ENCODE measurements around the gene ARHGEF26.

ARHGEF26 gene

GRCh38 chr3:154142608-154143007, 21.4 kb downstream of the ARHGEF26 start:
- Histone ChIP-seq H3K27me3 (ENCODE audit: insufficient read depth, poor library complexity, severe bottlenecking) (no peaks in the 10 kb centered on the region), H3K36me3 (ENCODE audit: low read depth) (no peaks in the 10 kb centered on the region), H3K9me3 (ENCODE audit: severe bottlenecking) (no peaks in the 10 kb centered on the region), H3K4me3 (ENCODE audit: severe bottlenecking) (no peak overlapping the region), H3K4me1 (ENCODE audit: insufficient read depth, poor library complexity, severe bottlenecking) (peaks cover 3% of the 10 kb centered on the region), H3K27ac (ENCODE audit: poor library complexity, severe bottlenecking) (no peak overlapping the region)
- no peak for TF ChIP-seq CTCF (IDR thresholded peaks at IDR 0.05; ENCODE audit: poor library complexity, severe bottlenecking)
- ATAC-seq (ENCODE audit: low read depth) (peak; percentile 80), DNase-seq (ENCODE audit: low spot score) (no peak)

- no peaks in the 10 kb centered on the region for H3K36me3 ChIP-seq (ENCODE audit: low read depth)
- no peak overlapping the region for H3K27ac ChIP-seq (ENCODE audit: poor library complexity, severe bottlenecking)
- no peak overlapping the region for H3K4me3 ChIP-seq (ENCODE audit: severe bottlenecking)
- H3K27me3 ChIP-seq (ENCODE audit: insufficient read depth, poor library complexity, severe bottlenecking) = no peaks in the 10 kb centered on the region
- TF ChIP-seq CTCF (IDR thresholded peaks at IDR 0.05; ENCODE audit: poor library complexity, severe bottlenecking) = no peak
- no peak for DNase-seq (ENCODE audit: low spot score)
- no peaks in the 10 kb centered on the region for H3K9me3 ChIP-seq (ENCODE audit: severe bottlenecking)
- H3K4me1 ChIP-seq (ENCODE audit: insufficient read depth, poor library complexity, severe bottlenecking) = peaks cover 3% of the 10 kb centered on the region
- no peak for ATAC-seq (ENCODE audit: low read depth)
These were observed 22.7 kb downstream of the ARHGEF26 start for GRCh38 chr3:154143873-154144272.

- no peak for DNase-seq (ENCODE audit: low spot score)
- Histone ChIP-seq H3K27ac (ENCODE audit: poor library complexity, severe bottlenecking) (no peak overlapping the region), H3K27me3 (ENCODE audit: insufficient read depth, poor library complexity, severe bottlenecking) (no peaks in the 10 kb centered on the region), H3K9me3 (ENCODE audit: severe bottlenecking) (no peaks in the 10 kb centered on the region), H3K4me3 (ENCODE audit: severe bottlenecking) (no peak overlapping the region), H3K36me3 (ENCODE audit: low read depth) (no peaks in the 10 kb centered on the region), H3K4me1 (ENCODE audit: insufficient read depth, poor library complexity, severe bottlenecking) (peaks cover 3% of the 10 kb centered on the region)
- no peak for ATAC-seq (ENCODE audit: low read depth)
- TF ChIP-seq CTCF (IDR thresholded peaks at IDR 0.05; ENCODE audit: poor library complexity, severe bottlenecking) = no peak
These were observed 23.8 kb downstream of the ARHGEF26 start for GRCh38 chr3:154144825-154145465.

- Histone ChIP-seq H3K4me3 (ENCODE audit: severe bottlenecking) (no peak overlapping the region), H3K9me3 (ENCODE audit: severe bottlenecking) (no peaks in the 10 kb centered on the region), H3K36me3 (ENCODE audit: low read depth) (no peaks in the 10 kb centered on the region), H3K27me3 (ENCODE audit: insufficient read depth, poor library complexity, severe bottlenecking) (no peaks in the 10 kb centered on the region), H3K27ac (ENCODE audit: poor library complexity, severe bottlenecking) (no peak overlapping the region), H3K4me1 (ENCODE audit: insufficient read depth, poor library complexity, severe bottlenecking) (peaks cover 3% of the 10 kb centered on the region)
- peak; percentile 45; the same call in 1 of the 3 replicates for ATAC-seq (ENCODE audit: low read depth)
- DNase-seq (ENCODE audit: low spot score) = no peak
- no peak for TF ChIP-seq CTCF (IDR thresholded peaks at IDR 0.05; ENCODE audit: poor library complexity, severe bottlenecking)
These were observed 27.4 kb downstream of the ARHGEF26 start for GRCh38 chr3:154148541-154148940.

- H3K27me3 ChIP-seq (ENCODE audit: insufficient read depth, poor library complexity, severe bottlenecking) = no peaks in the 10 kb centered on the region
- DNase-seq (ENCODE audit: low spot score) (no peak), ATAC-seq (ENCODE audit: low read depth) (no peak)
- H3K36me3 ChIP-seq (ENCODE audit: low read depth) = no peaks in the 10 kb centered on the region
- no peak overlapping the region for H3K4me3 ChIP-seq (ENCODE audit: severe bottlenecking)
- no peaks in the 10 kb centered on the region for H3K9me3 ChIP-seq (ENCODE audit: severe bottlenecking)
- H3K27ac ChIP-seq (ENCODE audit: poor library complexity, severe bottlenecking) = no peak overlapping the region
- peaks cover 3% of the 10 kb centered on the region for H3K4me1 ChIP-seq (ENCODE audit: insufficient read depth, poor library complexity, severe bottlenecking)
- TF ChIP-seq CTCF (IDR thresholded peaks at IDR 0.05; ENCODE audit: poor library complexity, severe bottlenecking) = no peak
These were observed 28.1 kb downstream of the ARHGEF26 start for GRCh38 chr3:154149286-154149685.
